GM18498 (cell line): Measurements from ENCODE around the gene LCE1B.

Experiments used
- ATAC-seq: cut with Tn5 transposase; IDR thresholded peaks from one replicate; pipeline ENCODE4 v1.9.1; 2021; ENCODE audit warnings: mild to moderate bottlenecking, moderate library complexity; ENCODE audit not compliant: unreplicated experiment

Gene LCE1B, protein sequence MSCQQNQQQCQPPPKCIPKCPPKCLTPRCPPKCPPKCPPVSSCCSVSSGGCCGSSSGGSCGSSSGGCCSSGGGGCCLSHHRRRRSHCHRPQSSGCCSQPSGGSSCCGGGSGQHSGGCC

DNA sequence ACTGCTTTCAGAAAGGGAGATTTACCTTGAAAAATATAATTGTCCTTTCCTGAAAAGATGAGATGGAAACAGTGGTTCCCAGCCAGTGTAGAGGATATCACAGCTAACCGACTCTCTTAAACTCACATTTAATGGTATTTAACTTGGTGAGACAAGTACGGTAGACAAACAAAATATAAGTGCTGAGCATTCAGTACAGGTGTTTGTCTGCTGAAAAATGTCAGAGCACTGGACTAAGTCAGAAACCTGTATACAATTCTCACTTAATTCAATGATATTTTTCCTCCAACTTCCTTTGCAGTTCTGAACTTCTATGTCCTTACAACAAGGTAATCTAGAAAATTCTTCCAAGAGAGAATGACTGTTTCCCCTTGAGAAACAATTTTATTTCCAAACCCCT lies at the start of gene LCE1B:
TSS of gene LCE1B (plus strand) at position 301 of the 400 bp plus-strand sequence. CDS start 476 bp downstream, outside the sequence.
- no peak for ATAC-seq

DNA sequence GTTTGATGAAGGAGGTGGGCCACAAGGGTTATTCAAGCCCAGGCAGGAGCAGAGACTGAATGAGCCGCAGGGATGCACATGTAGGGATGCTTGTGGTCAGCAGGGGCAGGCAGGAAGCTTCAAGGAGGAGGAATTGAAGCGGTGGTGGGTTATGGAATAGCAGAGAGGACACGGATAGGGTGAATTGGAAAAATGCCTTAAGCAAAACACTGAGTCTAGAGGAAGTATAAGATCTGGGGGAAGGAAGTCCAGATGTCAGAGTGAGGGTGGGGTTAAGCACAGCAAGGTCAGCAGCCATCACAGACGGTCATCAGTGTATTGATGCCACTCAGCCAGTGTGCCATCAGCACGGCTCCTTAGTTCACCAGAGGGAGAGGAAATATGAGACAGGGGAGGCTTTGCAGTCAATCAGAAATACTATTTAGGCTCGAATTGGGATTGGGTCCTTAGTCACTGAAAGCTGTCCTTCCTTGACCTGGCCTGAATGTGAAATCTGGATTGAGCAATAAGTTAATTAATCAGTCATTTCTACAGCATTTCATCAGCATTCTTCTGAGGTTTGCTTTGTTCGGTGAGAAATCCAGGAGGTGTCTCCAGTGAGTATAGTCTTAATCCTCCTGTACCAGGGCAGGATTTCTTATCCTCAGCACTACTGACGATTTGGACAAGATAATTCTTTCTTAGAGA lies 42.8 kb upstream of the LCE1B start:
- ATAC-seq: no peak

DNA sequence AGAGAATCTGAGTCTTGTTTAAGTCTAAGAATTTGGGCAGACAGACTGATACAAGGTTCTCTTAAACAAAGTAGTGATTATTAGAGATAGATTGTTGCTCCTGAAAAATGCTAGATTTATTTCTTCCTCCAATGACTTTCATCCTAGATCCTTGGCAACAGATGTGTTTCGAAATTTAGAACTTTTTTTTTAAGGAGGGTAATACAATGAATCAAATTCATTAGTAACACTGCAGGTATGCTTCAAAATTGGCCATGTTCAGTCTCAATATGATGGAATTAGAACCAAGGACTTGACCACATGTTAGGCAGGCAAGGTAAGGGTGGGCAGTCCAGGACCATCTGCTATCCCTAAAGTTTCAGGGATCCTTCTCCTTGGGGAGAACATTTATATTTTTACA lies 41.4 kb upstream of the LCE1B start:
- ATAC-seq: no peak

DNA sequence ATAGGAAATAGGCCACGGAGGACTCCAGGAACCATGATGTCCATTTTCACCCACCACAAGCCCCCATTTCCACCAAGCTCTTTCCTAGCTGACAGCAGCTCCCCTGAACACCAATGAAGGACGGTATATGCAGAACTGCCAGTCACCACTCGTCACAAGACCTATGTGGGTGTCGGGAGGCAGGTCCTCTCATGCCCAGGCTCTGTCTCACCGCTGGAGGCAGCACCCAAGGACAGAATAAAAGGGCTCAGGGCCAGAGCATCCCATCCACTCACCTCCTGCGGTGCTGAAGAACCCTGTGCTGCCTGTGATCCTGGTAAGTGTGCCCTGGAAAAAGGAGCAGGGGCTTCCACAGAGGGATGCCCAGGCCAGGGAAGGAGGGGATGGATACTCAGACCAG lies 36.9 kb upstream of the LCE1B start, which contains the start of gene LCE1F:
TSS of gene LCE1F (plus strand) at position 266 of the 400 bp plus-strand sequence. CDS start 1,232 bp downstream, outside the sequence.
- ATAC-seq: no peak

DNA sequence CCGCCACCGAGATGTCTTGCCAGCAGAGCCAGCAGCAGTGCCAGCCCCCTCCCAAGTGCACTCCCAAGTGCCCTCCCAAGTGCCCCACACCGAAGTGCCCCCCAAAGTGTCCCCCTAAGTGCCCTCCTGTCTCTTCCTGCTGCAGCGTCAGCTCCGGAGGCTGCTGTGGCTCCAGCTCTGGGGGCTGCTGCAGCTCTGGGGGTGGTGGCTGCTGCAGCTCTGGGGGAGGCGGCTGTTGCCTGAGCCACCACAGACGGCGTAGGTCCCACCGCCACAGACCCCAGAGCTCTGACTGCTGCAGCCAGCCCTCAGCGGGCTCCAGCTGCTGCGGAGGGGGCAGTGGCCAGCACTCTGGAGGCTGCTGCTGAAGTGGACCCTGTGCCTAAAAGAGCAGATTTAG lies 35.4 kb upstream of the LCE1B start:
- no peak for ATAC-seq

DNA sequence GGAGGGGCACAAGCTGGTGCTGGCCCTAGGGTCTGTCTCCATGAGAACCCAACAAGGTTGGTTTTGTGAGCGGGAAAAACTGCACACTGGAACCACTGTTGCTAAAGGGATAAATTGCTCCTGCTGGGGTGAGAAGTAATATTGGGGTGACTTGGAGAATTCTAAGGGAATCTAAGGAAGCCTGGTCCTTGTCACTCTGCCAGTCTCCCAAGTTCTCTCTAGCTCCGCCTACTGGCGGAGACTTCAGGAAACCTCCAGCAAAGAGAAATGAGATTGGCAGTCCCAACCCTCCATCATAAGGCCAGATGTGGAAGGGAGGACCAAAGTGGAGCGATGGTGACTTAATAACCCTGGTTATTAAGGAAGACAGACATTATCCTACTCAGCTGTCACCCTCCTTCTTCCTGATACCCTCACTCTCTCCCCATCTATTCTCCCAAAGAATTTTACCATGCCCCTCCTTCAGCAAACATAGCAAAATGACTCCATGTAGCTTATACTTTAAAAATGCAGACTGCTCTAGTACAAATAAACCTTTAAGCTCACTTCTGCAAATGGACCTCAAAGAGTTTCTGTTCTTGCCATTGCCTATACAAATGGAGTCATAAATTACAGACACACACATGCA lies 34.1 kb upstream of the LCE1B start:
- no peak for ATAC-seq

DNA sequence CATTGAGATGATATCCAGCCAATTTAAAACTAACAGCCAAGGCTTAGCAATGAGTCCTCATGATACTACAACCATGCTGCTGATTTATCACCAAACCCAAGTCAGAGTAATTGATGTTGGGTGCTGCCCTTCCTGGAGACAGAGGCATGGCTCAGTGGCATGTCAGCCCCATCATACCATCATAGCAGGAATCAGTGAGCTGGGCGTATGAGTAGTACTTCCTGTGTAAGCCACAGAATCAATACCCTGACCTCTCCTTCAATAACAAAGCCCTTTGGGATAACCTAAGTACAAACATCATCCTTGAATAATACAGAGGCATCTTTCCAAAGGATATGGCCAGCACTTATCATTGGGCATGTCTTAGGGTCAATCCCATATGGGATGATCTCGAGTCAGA lies 28.7 kb upstream of the LCE1B start:
- no peak for ATAC-seq

DNA sequence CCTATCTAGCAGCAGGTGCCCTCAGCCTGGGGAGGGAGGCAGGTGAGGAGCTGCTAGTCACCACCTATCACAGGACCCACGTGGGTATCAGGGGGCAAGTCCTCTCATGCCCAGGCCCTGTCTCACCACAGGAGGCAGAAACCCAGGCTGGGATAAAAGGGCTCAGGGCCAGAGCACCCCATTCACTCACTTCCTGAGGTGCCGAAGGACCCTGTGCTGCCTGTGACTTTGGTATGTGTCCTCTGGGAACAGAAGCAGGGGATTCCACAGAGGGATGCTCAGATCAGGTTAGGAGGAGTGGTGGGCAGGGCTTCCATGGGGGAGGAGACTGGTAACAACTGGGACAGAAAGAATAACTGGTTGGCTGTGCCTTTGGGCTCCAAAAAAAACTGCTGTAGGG lies 25.7 kb upstream of the LCE1B start, which contains the start of gene LCE1E:
TSS of gene LCE1E (plus strand) at position 181 of the 400 bp plus-strand sequence. CDS start 1,043 bp downstream, outside the sequence.
- no peak for ATAC-seq

DNA sequence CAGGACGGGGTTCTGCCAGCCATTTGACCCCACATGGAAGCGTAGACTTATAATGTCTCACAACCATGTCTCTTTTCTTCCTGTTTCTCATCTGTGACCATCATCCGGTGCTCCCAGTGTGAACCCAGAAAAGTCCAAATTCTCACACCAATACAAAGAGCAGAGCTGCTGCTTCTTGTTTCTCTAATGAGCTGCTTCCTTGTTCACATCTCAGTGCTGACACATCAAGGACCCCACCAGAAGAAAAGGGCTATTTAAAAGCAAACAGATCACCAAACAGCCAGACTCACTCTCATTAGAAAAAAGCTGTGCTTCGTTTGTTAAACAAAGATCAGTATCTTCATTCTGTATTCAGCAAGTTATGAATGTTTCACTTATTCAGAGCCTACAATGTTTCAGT lies 16.1 kb upstream of the LCE1B start:
- ATAC-seq: no peak

DNA sequence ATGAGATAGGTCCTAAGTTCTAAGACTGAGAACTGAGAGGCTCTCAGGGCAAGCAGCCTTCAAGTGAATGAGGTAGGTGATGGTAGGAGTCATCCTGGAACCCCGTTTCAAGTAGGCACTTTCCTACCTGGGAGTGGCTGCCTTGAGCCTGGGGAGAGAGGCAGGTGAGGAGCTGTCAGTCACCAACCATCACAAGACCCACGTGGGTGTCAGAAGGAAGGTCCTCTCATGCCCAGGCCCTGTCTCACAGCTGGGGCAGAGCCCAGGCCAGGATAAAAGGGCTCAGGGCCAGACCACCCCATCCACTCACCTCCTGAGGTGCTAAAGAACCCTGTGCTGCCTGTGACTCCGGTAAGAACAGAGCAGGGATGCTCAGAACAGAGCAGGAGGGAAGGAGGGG lies 15.3 kb upstream of the LCE1B start, which contains the start of gene LCE1D:
TSS of gene LCE1D (plus strand) at position 301 of the 400 bp plus-strand sequence. CDS start 1,074 bp downstream, outside the sequence.
- ATAC-seq: no peak

DNA sequence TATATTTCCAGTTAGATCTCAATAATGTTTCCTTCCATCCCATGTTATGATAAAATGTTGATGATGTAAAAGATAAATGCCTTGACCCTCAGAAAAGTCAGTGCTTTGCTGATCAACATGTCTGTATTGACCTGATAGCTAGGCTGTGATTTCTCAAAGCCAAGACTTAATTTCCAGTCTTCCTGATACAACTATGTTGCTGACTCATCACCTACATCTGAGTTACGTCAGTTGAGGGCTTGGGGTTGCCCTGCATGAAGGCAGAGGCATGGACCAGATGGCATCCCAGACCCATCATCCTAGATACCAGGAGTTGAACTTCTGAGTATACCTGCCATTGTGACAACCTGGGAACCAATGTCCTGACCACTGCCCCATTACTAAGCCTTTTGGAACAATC lies 10.4 kb upstream of the LCE1B start:
- no peak for ATAC-seq

DNA sequence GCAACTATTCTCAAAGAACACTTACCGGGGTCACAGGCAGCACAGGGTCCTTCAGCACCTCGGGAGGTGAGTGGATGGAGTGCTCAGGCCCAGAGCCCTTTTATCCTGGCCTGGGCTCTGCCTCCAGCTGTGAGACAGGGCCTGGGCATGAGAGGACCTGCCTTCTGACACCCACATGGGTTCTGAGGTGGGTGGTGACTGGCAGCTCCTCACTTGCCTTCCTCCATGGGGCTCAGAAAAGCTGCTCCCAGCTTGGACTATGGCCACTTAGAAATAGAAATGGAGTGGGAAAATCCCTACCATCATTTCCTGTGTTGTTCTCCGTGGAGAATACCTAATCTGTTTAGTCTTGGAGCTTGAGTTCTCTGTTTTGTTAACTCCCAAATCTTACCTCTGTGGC lies 5.2 kb upstream of the LCE1B start, which contains the start of gene LCE1C:
TSS of gene LCE1C (minus strand) at position 76 of the 400 bp plus-strand sequence. CDS start 1,173 bp downstream, outside the sequence.
- no peak for ATAC-seq

DNA sequence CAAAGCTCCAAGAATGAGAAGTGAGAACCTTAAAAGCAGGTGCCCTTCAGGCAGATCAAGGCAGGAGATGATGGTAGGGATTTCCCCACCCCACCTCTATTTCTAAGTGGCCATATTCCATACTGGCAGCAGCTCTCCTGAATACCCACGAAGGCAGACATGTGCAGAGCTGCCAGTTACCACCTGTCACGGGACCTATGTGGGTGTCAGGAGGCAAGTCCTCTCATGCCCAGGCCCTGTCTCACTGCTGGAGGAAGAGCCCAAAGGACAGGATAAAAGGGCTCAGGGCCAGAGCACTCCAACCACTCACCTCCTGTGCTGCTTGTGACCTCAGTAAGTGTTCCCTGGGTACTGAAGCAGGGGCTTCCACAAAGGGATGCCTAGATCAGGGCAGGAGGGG lies 721 bp upstream of the LCE1B start:
- ATAC-seq: no peak

DNA sequence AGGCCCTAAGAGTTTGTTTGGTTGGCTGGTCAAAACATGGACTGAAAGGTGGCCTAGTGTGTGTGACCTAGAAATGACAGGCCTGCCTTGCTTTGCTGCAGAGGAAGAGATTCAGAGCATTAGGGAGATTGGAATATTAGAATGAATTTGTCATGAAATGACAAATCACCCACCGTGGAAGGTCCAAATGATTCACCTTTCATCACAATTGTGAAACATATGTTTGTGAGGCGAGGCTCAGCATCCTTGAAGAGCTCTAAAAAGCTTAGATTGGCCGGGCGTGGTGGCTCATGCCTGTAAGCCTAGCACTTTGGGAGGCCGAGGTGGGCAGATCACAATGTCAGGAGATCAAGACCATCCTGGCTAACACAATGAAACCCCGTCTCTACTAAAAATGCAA lies 5.5 kb downstream of the LCE1B start:
- ATAC-seq: no peak

DNA sequence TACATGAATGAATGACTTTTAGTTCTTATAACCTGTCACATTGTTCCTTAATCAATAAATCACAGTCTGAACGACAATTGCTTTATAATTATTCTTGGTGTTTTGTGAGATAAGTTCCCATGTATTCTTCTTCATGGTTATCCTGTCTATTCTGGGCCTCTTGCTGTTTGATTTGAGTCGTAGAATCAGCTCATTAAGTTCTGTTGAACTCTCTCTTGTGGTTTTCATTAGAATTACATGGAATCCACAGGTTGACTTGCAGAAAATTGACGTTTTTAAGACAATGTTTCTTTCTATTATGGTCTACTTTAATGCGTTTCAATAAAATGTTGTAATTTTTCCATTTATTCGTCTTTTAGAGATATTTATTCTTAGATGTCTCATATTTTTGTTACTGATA lies 11.5 kb downstream of the LCE1B start:
- no peak for ATAC-seq

DNA sequence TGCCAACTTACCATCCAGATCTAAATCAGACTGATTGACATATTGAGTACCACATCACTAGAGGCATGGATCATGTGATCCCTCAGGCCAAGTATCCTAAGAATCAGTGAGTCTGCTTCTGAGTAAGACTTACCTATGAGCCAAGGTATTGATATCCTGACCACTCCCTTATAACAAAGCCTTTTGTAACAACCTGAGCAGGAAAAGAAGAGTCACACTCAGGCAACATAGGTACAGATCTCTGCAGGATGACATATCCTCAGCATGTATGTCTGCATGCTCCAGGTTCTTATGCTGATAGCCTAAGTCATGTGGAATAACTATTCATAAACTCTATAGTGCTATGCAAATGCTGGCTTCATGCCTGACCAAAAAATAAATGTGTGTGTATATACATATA lies 13.2 kb downstream of the LCE1B start:
- no peak for ATAC-seq

DNA sequence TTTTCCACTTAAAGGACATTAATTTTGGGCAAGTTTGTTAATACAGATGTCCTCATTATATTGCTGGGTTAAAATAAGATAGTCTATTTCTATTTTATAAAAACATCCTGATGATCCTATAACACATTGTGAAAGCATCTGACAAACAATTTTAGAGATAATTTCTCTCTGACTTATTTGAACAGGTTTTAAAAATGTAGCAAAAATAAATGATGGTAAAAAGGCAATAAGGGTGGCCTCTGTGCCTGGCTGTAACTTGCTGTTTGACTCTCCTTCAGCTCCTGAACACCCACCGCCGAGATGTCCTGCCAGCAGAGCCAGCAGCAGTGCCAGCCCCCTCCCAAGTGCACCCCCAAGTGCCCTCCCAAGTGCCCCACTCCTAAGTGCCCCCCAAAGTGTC lies 15.4 kb downstream of the LCE1B start, which contains the start of gene LCE1A:
TSS of gene LCE1A (plus strand) at position 301 of the 400 bp plus-strand sequence. CDS start at position 301, 0 bp downstream.
- no peak for ATAC-seq

DNA sequence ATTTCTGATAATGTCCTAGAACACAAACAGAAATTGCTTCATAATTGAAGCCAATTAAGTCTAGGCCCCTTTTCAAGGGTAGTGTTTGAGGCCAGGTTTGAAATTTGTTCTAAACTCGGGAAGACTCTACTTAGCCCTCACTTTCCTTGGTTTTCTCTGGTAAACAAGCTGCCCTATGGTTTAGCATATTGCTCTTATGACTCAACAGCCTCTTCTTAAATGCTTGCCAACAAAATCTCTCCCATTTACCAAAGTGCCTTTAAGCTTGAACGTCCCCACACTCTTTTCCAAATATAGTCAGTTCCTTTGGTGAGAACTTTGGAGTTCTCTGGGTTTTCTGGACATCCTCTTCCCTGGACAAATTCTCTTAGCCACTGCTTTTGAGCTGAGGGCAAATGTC lies 25.1 kb downstream of the LCE1B start:
- no peak for ATAC-seq

DNA sequence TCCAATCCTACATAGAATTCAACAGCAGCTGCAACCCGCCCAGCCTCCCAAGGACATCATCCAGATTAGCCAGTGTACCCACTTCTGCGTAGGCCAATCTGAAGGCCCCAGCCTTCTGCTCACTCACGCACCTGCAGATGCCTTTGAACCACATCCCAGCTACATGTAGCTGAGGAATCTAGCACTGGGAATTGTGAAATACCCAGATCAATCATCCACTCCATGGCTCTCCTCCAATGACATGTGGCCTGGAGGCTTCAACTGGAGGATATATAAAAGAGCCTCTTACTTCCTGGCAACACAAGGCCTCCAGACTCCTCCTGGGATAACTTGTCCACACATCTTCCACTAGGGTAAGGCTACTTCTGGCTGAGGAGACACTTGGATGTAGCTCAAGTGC lies 30.8 kb downstream of the LCE1B start, which contains the start of gene LCE6A:
TSS of gene LCE6A (plus strand) at position 301 of the 400 bp plus-strand sequence. CDS start 665 bp downstream, outside the sequence.
- no peak for ATAC-seq

DNA sequence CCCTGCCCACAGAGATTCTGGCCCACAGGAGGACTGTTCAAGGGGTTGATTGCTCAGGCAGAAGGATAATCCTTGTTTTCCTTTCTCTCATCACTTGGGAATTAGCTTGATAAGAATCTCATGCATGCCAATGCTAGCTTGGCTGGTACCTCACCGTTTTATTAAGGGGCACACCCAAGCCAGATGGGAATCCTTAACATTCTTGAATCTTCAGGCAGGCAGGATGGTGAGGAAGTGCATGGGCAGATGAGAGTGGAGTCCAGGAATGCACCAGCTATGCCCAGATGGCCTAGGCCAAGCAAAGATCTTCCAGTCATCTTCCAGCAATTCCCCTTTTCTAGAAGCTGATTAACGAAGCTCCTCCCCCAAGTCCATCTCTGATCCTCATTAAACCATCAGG lies 43.9 kb downstream of the LCE1B start:
- ATAC-seq: no peak

DNA sequence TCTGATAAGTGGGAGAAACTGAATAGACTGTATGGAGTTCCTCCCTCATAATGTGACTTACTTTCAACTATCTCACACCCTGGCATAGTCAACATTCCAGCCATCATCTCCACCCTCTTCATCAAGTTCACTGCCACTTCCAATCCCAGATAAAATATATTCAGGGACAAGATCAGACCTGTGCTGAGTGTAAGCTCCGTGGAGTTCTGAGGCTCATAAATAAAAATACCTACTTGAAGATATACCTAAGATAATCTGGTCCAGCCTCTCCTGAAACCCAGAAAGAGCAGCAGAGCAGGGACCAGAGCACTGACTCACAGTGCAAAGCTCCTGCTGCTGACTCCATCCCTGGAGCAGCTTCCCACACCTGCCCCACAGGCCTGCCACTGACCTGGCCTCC lies 46.3 kb downstream of the LCE1B start:
- ATAC-seq: no peak

DNA sequence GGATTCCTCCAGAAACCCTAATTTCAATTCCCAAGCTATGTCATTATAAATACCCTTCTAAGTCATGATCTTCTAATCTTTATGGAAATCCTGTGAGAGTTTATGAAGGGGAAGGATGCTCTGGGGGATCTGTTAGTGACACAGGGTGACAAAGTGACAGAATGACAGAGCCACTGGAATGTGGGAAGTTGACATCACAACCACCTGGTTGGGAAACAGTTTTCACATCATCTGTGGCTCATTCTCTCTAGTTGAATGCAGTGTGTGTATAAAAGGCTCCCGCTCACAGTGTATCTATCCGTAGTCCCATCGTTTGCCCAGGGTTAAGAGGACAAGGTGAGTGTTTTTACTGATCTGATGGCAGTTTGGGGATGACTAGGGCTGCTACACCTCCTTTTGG lies 47.9 kb downstream of the LCE1B start, which contains the start of gene LCE7A:
TSS of gene LCE7A (plus strand) at position 301 of the 400 bp plus-strand sequence. CDS start 702 bp downstream, outside the sequence.
- ATAC-seq: no peak
